Esophagus squamous epithelium (tissue), 5 donors: ENCODE data around the gene FAM174C. TPM values are rescaled to one million over a fixed set of nuclear protein-coding genes. Genes with fewer than 3 reads are reported as not detected.

Experiments used
- DNase-seq: peaks from one replicate; lab custom pipeline; 2025; lab: John Stamatoyannopoulos, UW
- H3K27ac ChIP-seq, 4 donors: fragments of 200-600 bp; sonication (generic); one replicate each; pipeline ENCODE4 v1.5.1; 2016 to 2019; ENCODE audit warnings: mild to moderate bottlenecking in 1 of 4
- H3K27me3 ChIP-seq, 4 donors: fragments of 200-600 bp; sonication (generic); 1 replicate in 3 of 4; 2 replicates in 1 of 4; pipeline versions ENCODE4 v1.5.1 to v1.6.0; 2017 to 2021; ENCODE audit warnings: antibody characterized with exemption in 1 of 4
- H3K36me3 ChIP-seq, 3 donors: fragments of 200-600 bp; sonication (generic); one replicate each; pipeline ENCODE4 v1.5.1; 2016 to 2019
- H3K4me1 ChIP-seq, 3 donors: fragments of 200-600 bp; sonication (generic); one replicate each; pipeline ENCODE4 v1.5.1; 2017 to 2019
- H3K4me3 ChIP-seq, 4 donors: fragments of 200-600 bp; sonication (generic); 1 replicate in 3 of 4; 2 replicates in 1 of 4; pipeline ENCODE4 v1.5.1; 2016 to 2019; ENCODE audit warnings: mild to moderate bottlenecking in 2 of 4, moderate library complexity in 1 of 4
- H3K9me3 ChIP-seq, 3 donors: fragments of 200-600 bp; sonication (generic); one replicate each; pipeline ENCODE4 v1.5.1; 2016 to 2019
- CTCF ChIP-seq, 6 experiments: fragments of 450-650 bp in 4 of 6; fragments of 200-600 bp in 2 of 6; sonication (generic) in 2 of 6; IDR thresholded peaks; one replicate each; pipeline ENCODE4 v1.5.1; 2016 to 2019; ENCODE audit warnings: antibody characterized with exemption in 6 of 6, mild to moderate bottlenecking in 4 of 6, moderate library complexity in 4 of 6
- POLR2A ChIP-seq, 4 donors: fragments of 450-650 bp; IDR thresholded peaks; one replicate each; pipeline ENCODE4 v1.6.1; 2017; ENCODE audit warnings: antibody characterized with exemption in 4 of 4, mild to moderate bottlenecking in 4 of 4, moderate library complexity in 3 of 4
- WGBS, 2 donors: methylation state at CpG; one replicate each; pipeline ENCODE4 v1.1.5; 2018; 5-methylcytosine and 5-hydroxymethylcytosine counted together
- intact Hi-C: fragments of 100-400 bp; cut with DNase I; formaldehyde crosslinking; loops from one replicate; pipeline ENCODE4 v1.15.0; 2022
- total RNA-seq, 4 donors: library from RNA; depleted of rRNA; stranded (reverse); fragments of >200 nt; gene quantifications; one replicate each; pipeline ENCODE4 v1.1.0, GENCODE V29; 2016
- donor health status: DM: yes; HTN: yes; CAD: no.

FAM174C gene
- total RNA-seq, 4 donors from 2014 or later, result 31.5 to 69.8 (median 50.5) TPM

GRCh38 chr19:1257475-1258162 is 17.7 kb upstream of the FAM174C start:
- peaks cover 83 to 100% (median 89%) of the 10 kb centered on the region in 3 donors for H3K4me1 ChIP-seq
- peak overlapping the region in 1 of 4 donors; percentile 13 for H3K4me3 ChIP-seq
- intact Hi-C loops, result no loop called here
- no peak for DNase-seq
- TF ChIP-seq CTCF (IDR thresholded peaks at IDR 0.05) (no peak), POLR2A (IDR thresholded peaks at IDR 0.05) (no peak)
- peaks cover 29 to 52% (median 35%) of the 10 kb centered on the region in 3 donors for H3K36me3 ChIP-seq
- H3K27ac ChIP-seq, result peak overlapping the region; percentile 97 to 99 (median 98)
- no peaks in the 10 kb centered on the region for H3K9me3 ChIP-seq
- 53 to 58% methylated on average over 17 of the region's 23 CpGs for WGBS, 2 donors
- no peaks in the 10 kb centered on the region for H3K27me3 ChIP-seq

- intact Hi-C loops, result no loop called here
- peak overlapping the region; percentile 97 to 99 (median 98) for H3K27ac ChIP-seq
- DNase-seq, result no peak
- H3K4me1 ChIP-seq, result peaks cover 88 to 100% (median 89%) of the 10 kb centered on the region in 3 donors
- peak overlapping the region in 1 of 4 donors; percentile 13 for H3K4me3 ChIP-seq
- WGBS, 2 donors, result 72 to 92% methylated on average over 2 to 8 of the region's 8 CpGs
- H3K9me3 ChIP-seq, result no peaks in the 10 kb centered on the region
- H3K27me3 ChIP-seq, result no peaks in the 10 kb centered on the region
- TF ChIP-seq CTCF (IDR thresholded peaks at IDR 0.05), result no peak
- no peak for TF ChIP-seq POLR2A (IDR thresholded peaks at IDR 0.05)
- H3K36me3 ChIP-seq, result peaks cover 29 to 52% (median 35%) of the 10 kb centered on the region in 3 donors
These were observed 17.2 kb upstream of the FAM174C start for GRCh38 chr19:1258163-1258492.

- Histone ChIP-seq H3K4me3 (peak overlapping the region; percentile 3 to 54 (median 35)), H3K27me3 (no peaks in the 10 kb centered on the region)
- WGBS, 2 donors, result 7 to 8% methylated on average over 15 of the region's 15 CpGs
These were observed 16.6 kb upstream of the FAM174C start for GRCh38 chr19:1258707-1259205.

GRCh38 chr19:1259206-1259875 is 16.0 kb upstream of the FAM174C start:
- DNase-seq, result no peak
- H3K9me3 ChIP-seq, result no peaks in the 10 kb centered on the region
- H3K27me3 ChIP-seq, result no peaks in the 10 kb centered on the region
- intact Hi-C loops, result no loop called here
- H3K4me3 ChIP-seq, result peak overlapping the region; percentile 3 to 54 (median 35)
- peak overlapping the region; percentile 97 to 99 (median 98) for H3K27ac ChIP-seq
- H3K4me1 ChIP-seq, result peaks cover 79 to 100% (median 83%) of the 10 kb centered on the region in 3 donors
- WGBS, 2 donors, result 13 to 23% methylated on average over 7 to 10 of the region's 17 CpGs
- H3K36me3 ChIP-seq, result peaks cover 25 to 43% (median 28%) of the 10 kb centered on the region in 3 donors
- TF ChIP-seq CTCF (IDR thresholded peaks at IDR 0.05), result no peak
- peak in 2 of 4 donors; percentile 23 to 75 for TF ChIP-seq POLR2A (IDR thresholded peaks at IDR 0.05)

More at GRCh38 chr19:1258707-1259205, 16.6 kb upstream of the FAM174C start:
- H3K27ac ChIP-seq, result peak overlapping the region; percentile 97 to 99 (median 98)
- intact Hi-C loops, result no loop called here
- no peak for TF ChIP-seq POLR2A (IDR thresholded peaks at IDR 0.05)
- peak in 2 of 6 experiments; percentile 8 to 14 for TF ChIP-seq CTCF (IDR thresholded peaks at IDR 0.05)
- peaks cover 85 to 100% (median 89%) of the 10 kb centered on the region in 3 donors for H3K4me1 ChIP-seq
- no peak for DNase-seq
- H3K9me3 ChIP-seq, result no peaks in the 10 kb centered on the region
- H3K36me3 ChIP-seq, result peaks cover 29 to 48% (median 33%) of the 10 kb centered on the region in 3 donors
